Stimulated activated CD4-positive, alpha-beta T cell treated with anti-CD3 and anti-CD28 coated beads, Interleukin-15, amount 100 ng/mL, for 1 hour (primary cell): ENCODE results near the gene SLC12A9.

Experiments used
- DNase-seq, 2 donors: peaks; one replicate each; pipeline ENCODE4 v3.0.0-alpha.2; 2020; ENCODE audit warnings: low read depth in 1 of 2, low spot score in 1 of 2

The SLC12A9 gene

GRCh38 chr7:100860702-100861615 is 8.4 kb downstream of the SLC12A9 start:
- DNase-seq: no peak

GRCh38 chr7:100861616-100861985 is 9.1 kb downstream of the SLC12A9 start:
- DNase-seq: no peak

DNA sequence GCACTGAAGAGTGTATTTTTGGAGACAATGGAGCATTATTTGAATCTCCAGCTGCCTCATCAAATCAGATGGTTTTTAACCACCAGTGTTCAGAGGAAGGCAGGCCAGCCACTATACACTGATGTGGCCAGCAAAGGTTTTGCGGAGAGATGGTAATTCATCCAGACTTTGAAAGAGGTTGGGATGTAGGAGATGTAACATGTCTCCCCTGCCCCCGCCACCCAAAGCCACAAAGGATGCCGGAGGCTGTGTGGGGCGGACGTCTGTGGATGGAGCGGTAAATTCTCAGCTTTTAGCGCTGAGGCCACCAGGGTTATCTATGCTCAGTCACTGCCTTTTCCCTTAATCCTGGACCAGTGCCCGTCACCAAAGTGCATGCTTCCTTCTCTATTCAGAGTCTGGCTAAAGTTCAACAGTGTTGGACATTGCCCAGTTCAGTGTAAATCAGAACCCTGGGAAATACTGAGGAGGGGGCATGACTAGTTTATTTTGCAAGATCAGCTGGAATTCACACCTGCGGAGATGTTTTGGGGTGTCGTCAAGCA is 11.0 kb downstream of the SLC12A9 start:
- DNase-seq: no peak

DNA sequence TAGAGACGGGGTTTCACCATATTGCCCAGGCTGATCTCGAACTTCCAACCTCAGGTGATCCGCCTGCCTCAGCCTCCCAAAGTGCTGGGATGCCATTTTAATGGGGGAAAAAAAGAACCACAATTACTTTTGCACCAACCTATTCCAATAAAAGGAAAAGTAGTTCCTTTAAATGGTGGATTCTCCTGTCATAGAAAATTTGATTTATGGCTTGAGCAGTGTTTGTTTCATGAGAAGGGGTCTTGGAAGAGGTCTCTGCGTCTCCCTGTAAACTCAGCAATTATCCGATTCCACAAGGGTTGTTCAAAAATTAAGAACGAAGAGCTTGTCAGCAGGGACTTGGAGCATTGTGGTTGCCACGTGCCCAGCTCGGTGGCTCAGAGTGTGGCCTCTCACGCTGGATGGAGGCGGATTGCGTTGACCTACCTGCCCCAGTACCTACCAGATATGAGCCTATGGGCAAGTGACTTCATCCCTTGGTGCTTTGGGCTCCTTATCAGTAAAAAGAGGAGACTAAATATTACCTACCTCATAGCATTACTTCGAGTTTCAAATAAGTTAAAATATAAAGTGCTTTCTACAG is 11.8 kb downstream of the SLC12A9 start:
- DNase-seq: no peak

GRCh38 chr7:100865372-100865911 is 12.9 kb downstream of the SLC12A9 start:
- DNase-seq: no peak

- DNase-seq: peak in 1 of 2 donors; percentile 41
These were observed 13.6 kb downstream of the SLC12A9 start for GRCh38 chr7:100865938-100866728.

GRCh38 chr7:100866729-100867039 is 14.2 kb downstream of the SLC12A9 start:
- no peak for DNase-seq

DNA sequence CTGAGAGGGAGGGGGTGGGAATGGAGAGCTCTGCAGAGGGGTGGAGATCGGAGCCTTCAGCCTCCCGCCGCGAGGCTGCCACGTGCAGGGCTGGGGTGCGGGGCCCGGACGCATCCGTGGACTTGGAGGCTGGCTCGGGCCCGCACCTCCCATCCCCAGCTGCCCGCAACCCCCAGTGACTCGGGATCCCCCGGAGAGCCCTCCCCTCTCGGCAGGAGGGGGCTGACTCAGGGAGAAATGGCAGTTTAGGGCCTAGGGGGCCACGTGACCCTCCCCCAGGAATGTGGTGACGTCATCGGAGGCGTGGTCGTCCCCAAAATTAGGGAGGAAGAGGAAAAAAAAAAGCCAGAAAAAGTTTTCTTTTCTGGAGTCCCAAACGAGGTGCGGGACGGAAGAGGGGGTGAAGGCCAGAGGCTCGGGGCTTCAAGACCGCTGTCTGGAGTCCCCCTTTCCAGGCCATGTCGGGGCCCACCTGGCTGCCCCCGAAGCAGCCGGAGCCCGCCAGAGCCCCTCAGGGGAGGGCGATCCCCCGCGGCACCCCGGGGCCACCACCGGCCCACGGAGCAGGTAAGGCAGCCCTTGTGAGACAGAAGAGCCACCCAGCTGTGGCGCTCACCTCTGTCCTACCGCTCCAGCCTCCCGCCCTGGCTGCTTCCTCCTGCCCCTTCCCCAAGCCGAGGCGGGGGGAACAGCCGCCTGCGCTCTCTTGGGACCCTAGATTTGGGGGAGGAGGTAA is 14.7 kb downstream of the SLC12A9 start, which contains the start of gene TRIP6:
TRIP6 (plus strand) TSS at position 348 of the 736 bp plus-strand sequence; CDS start at position 459, 111 bp downstream.
- DNase-seq: peak in 1 of 2 donors; percentile 53

- DNase-seq: no peak
These were observed 15.4 kb downstream of the SLC12A9 start for GRCh38 chr7:100867776-100868485.

- DNase-seq: no peak
These were observed 21.2 kb downstream of the SLC12A9 start for GRCh38 chr7:100873599-100874299.

DNA sequence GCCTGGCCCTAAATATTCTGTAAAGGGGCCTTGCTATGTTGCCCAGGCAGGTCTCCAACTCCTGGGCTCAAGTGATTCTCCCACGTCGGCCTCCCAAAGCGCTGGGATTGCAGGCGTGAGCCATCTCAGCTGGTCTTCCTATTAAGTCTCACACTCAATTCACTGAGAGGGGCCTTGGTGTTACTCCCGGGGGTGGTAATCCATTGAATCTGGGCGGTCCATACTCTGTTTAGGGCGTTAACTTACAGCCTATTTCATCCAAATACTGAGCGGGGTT is 21.7 kb downstream of the SLC12A9 start:
- no peak for DNase-seq

- peak; percentile 95 for DNase-seq
These were observed 22.3 kb downstream of the SLC12A9 start, which contains the start of gene SRRT for GRCh38 chr7:100874577-100875355. SRRT (plus strand) TSS chr7:100875103; CDS start chr7:100875591, 488 bp downstream.

DNA sequence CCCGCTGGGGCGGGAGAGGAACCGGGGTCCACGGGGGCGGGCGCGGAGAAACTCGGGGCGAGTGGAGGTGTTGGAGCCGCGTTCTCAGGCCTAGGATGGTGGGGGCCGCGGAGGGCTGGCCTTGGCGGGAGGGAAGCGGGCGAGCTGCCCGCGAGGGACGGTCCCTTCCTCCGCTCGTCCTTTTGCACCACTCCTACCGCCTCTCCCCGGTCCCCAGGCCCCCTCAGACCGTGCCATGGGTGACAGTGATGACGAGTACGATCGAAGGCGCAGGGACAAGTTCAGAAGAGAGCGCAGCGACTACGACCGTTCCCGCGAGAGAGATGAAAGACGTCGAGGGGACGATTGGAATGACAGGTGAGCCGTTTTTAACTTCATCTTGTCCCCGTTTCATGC is 22.8 kb downstream of the SLC12A9 start:
- no peak for DNase-seq

GRCh38 chr7:100878013-100878412 is 25.5 kb downstream of the SLC12A9 start:
- DNase-seq: no peak

- DNase-seq: no peak
These were observed 26.2 kb downstream of the SLC12A9 start for GRCh38 chr7:100878685-100879084.

- DNase-seq: no peak
These were observed 27.3 kb downstream of the SLC12A9 start for GRCh38 chr7:100879685-100880261.

GRCh38 chr7:100880645-100881044 is 28.1 kb downstream of the SLC12A9 start:
- no peak for DNase-seq

GRCh38 chr7:100881136-100881535 is 28.6 kb downstream of the SLC12A9 start:
- no peak for DNase-seq
